Forelimb muscle (tissue), 1 donor: ENCODE data around the gene KLHL3. TPM values are rescaled to one million over a fixed set of nuclear protein-coding genes. Genes with fewer than 3 reads are reported as not detected.

Experiments
- DNase-seq: peaks from one replicate; pipeline ENCODE4 v3.0.0-alpha.2; 2013; ENCODE audit warnings: low read depth
- polyA plus RNA-seq: library from polyadenylated mRNA; unstranded; fragments of 120-200 nt; gene quantifications from one replicate; pipeline ENCODE4 v1.2.1, GENCODE V29; 2013; ENCODE audit not compliant: insufficient read length

The KLHL3 gene
- polyA plus RNA-seq, 1 donor = 4.4 TPM

DNA sequence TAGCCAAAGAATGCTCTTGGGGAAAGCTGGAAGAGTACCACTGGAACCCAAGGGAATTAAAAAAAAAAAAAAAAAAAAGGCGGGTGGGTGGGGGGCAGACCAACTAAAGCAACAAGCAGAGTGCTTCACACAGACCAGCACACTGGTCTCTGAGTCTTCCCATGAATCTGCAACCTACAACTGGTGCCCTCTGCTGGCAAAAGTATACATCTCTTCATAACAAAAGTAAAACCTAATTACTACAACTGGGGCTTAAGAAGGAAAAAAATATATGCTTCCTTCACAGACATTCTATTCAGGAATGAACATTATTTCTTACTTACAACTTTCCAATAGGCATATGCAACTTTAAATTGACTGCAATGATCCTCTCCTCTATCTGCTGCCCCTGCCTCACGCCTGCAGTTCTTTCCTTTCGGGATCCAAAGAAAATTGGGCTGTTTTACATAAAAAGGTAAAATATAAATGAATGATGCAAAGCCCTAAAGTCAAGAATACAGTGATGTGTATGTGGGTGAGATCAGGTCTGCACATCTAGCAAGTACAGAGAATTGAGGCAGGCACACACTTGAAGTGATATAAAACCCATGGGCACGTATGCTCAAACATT lies 7.2 kb upstream of the KLHL3 start:
- no peak for DNase-seq

DNA sequence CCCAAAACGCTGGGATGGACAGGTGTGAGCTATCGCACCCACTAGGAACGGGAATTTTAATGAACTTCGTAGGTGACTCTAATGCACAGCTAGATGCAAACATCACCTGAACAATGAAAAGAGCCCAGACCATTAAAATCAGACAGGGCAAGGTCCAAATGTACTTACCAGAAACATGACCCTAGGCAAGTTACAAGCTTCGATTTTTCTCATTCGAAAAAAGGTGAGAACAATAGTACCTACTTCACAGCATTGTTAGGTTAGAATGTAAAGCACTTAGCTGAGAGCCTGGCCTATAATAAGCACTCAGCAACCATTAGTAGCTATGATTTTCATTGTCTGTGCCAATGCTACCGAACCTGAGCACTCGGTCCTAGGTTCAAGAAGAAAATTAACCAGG lies 5.8 kb upstream of the KLHL3 start:
- no peak for DNase-seq

DNA sequence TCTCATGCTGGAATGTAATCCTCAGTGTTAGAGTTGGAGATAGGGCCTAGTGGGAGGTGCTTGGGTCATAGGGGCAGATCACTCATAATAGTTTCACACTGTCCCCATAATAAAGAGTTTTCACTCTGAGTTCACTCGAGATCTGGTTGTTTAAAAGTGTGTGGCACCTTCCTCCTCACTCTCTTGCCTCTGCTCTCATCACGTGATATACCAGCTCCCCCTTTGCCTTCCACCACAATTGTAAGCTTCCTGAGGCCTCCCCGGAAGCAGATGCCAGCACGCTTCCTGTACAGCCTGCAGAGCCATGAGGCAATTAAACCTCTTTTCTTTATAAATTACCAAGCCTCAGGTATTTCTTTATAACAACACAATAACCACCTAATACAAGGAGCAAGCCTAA lies 3.8 kb upstream of the KLHL3 start:
- no peak for DNase-seq

DNA sequence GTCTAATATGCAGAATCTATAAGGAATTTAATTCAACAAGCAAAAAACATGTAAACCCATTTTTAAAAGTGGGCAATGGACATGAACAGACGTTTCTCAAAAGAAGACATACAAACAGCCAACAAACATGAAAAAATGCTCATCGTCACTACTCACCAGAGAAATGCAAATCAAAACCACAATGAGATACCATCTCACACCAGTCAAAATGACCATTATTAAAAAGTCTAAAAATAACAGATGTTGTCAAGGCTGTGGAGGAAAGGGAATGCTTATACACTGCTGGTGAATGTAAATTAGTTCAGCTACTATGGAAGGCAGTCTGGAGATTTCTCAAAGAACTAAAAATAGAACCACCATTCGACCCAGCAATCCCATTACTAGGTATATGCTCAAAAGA lies 3.1 kb upstream of the KLHL3 start:
- DNase-seq = no peak

DNA sequence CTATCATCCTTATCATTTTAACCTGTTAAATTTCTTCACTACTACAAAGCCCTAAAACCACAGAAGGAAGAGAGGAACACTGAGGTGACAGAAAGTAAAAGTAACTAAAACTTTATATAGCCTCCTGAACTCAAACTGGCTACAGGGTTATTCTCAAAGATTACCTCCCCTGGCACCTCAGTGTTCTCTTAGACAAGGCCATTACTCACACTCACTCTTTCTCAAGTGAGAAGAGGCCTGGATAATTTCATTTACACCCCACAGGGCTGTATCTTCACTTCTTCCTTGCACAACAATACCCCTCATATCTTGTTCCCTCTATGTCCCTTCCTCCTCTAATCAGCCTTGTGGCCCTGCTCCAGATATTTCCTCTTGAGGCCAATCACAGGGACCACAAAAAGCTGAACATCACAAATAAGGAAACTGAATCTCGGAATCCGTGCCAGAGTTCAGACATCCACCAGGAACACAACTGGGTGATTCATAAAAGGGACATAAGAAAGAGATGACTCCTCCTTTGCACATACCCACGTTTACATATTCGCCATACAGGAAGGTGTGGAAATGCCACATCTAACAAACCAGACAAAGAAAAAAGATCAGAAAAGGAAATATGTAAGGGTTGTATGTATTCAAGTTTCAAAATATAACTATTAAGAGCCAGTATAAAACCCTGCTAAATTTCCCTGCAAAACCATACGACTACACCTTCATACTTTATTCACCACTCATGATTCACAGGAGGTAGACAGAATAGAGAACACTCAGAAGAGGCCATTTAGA lies 1.7 kb upstream of the KLHL3 start:
- no peak for DNase-seq

DNA sequence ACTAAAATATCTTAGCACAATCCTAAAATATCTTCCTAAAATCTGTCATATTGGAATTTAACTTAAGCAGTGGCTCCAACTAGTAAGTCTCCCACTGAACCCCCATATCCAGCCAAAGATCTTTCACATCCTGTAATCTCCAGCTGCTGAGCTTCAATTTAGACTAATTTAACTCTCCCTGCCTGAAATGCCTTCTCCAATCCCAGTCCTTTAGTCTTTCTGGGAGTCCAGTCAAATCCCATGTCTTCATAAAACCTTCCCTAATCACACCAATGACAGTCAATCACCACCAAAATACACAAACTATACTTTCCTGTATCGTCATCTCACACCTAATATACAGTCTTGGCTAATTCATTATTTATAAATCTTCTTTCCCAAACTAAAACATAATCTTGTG lies 607 bp upstream of the KLHL3 start:
- DNase-seq = no peak

DNA sequence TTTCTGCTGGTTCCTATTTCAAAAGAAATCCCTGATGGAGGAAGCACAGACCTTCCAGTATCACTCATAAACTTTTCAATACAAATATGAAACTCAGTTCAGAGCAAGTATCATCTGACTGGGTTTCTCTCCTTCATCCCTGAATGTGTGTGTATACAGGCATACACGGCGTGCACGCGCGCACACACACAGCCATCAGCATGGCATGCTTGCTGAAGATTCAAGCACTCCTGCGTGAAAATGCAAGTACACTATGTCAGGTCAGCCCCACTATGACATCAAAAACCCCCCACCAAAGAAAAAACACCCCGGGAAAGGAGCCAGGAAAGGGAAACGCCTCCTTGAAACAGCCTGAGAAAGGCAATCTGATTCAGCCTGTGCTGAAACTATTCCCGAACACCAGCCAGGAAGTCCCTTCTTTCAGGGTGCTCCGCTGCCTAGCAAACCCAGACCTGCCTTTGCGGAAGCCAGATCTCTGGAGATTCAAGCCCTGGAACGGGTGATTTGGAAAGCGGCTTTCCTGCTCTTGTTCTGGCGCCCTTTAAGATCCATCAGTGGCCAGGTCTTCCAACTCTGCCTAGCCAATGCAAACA lies 831 bp downstream of the KLHL3 start:
- DNase-seq = no peak

DNA sequence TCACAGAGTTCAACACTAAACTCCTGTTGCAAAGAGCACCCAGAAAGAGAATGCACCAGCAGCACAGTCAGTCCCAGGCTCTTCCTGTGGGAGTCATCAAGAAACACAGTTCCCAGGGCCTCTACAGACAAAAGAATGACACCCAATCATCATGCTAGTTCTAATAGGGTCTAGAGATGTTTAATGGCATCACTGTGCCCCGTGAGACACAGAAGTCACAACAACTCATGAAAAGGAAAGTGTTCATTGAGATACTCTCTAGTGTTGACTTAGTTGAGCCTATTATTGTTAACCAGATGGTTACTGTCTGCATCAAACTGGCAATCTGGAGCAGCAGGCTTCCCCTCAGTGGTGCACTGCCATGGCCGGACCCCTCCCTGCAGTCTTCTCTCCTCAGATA lies 1.6 kb downstream of the KLHL3 start:
- no peak for DNase-seq

DNA sequence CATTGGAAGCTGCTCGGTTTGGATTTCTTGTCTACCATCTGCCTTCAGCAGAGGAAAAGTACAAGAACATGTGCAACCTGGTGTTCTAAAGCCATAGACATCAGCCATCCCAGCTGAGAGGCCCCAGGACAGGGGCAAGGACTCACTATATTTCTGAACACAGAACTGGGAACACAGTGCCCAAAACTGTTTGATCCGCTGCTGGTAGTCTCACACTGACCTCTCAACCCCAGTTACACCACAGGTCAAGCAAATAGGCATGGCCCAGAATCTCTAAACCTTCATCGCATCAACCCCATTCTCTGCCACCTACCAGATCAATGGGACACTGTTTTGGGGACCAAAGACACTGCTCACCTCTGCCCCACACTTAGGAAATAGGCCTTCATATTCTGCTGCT lies 2.0 kb downstream of the KLHL3 start:
- no peak for DNase-seq

DNA sequence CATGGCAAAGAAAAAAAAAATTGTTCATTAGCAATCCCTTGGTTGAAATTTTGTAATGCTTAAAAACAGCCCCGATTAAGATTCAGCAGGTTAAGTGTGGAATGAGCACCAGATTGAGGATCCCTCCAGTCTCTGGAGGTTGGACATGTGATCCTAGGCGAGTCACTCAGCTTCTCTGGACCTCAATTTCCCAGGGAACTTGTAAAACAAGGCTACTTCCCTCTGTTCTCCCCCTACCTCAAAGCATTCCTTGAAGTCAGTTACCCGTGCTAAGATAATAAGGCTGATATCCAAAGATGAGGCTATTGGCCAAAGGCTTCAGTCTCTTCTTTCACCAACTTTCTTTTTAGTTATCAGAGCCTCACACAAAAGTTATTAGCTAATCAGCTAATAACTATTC lies 2.9 kb downstream of the KLHL3 start:
- DNase-seq = no peak

DNA sequence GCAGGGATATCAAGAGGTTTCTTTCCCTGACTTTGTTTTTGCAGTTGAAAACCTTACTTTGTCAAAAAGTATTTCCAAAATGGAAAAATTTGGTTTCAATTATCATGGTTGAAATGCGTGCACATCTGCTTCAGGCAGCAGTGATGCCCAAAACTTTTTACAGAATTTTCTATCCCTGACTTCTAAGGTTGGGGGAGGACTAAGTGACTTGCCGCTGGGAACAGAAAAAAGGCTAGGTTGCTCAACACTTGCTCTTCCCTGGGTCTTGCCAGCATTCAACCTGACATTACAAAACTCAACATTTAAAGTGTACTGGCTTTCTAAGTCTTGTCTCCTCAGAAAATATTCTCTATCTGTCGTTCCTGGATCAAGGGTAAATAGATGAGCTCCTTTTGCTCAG lies 4.7 kb downstream of the KLHL3 start:
- no peak for DNase-seq

DNA sequence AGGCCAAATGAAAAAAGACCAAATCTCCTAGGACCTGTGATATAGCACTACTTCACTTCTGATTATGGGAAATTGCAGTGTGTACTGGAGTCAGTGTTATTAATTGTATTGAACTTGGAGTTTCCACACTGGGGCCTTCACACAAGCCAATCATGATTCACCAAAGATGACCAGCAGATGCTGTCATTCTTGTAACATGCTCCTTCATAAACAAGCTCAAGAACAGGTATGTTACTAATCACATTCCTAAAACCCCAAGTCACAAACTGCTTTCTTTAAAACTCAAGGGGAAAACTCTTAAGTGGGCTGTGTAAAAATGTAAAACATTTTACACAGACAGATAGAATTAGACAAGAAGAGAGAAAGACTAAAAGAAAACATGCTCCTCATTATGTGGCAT lies 5.6 kb downstream of the KLHL3 start:
- no peak for DNase-seq

DNA sequence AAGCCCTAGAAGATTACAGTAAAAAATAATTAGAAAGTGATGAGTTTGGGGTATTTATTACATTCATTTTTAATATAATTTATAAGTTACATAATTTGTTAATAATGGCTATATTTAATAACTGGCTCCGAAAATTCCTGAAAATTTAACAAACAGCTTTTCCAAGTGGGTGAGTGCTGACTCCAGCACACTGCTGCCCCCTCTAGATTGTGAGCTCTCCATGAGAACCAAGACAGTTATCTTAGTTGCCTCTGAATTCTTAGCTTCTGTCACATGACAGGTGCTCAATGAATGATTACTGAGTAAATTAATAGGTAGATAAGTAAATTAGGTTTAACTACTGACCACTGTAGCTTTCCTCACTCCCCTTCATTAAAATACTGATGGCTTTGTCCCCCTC lies 7.8 kb downstream of the KLHL3 start:
- DNase-seq = no peak

DNA sequence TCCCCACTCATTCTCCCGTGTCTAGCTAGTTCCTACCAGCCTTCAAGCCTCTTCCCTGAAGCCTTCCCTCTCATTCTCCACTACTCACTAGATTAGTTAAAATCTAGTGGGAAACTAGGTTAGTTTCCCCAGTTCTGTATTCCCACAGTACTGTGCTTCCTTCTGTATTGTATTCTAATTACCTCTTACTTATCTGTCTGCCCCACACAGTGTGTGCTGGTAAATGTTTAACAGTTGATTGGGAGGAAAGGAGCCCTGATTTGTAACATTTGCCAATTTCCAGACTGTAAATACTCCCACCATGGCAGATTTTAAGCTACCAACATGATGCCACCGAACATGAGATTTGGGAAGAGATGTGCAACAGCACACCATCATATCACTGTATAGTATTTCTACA lies 8.3 kb downstream of the KLHL3 start:
- no peak for DNase-seq

DNA sequence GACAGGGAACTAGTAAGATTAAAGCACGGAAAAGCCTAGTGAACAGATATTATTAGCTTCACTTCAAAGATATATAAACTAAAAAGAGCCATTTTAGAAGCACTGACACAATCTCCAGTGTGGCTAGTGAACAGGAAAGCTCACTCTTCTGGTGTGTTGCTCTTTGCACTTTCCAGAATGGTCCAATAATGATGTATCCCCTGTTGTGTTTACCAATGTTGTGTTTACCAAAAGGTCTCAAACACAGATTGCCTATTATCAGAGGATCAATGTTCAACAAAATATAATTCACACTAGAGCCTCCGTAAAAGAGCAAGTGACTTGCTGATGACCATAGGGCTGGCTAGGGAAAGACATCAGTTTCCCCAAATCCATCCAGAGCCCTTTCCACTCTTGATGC lies 11.6 kb downstream of the KLHL3 start:
- no peak for DNase-seq

DNA sequence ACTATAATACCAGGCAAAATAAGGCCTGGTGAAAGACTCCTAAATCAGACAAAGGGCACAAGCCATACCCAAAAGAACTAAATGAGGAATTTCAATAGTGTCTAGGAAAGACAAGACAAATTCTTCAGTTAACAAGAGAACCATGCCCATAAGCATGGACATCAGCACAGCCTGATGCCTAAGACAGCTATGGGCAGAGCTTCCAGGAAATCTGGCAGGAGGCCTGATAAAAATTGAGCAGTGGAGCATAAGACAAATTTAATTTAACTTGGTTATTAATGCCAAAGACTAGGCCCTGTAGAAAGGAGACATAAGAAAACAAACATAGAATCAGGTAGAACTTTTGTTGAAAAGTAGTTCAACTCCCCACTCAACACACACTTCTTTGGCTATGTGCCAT lies 17.3 kb downstream of the KLHL3 start:
- no peak for DNase-seq

DNA sequence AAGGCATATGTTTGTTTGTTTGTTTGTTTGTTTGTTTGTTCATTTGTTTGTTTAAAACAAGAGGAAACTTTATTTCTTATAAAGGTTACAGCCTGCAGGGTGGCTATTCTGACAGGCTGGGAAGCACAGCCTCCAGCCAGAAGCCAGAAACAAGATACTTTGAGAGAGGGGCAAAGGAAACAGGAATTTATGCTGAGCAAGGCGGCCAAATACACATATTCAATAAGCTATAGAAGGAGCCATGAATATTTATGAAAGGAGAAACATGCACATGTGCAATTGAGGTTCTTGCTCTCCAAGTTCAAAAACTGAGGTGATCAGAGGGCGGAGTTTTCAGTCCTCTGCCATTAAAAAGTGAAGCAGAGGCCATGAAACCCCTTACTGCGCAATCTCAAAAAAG lies 19.6 kb downstream of the KLHL3 start:
- DNase-seq = no peak

DNA sequence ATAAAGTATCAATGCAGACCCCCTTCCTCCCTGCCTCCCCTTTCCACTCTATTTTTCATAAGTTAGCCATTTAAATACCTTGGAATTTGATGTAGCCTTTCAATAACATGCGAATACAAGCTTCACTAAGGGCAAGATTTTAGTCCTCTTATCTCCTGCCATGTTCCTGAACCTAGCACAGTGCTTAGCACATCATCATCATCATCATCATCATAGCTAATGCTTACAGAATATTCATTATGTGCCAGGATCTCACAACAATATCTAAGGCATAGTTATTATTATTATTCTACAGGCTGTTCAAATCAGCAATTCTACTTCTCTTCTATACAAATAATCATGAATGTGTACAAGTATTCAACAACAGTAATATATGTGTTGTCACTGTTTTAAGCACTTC lies 20.4 kb downstream of the KLHL3 start:
- DNase-seq = no peak

DNA sequence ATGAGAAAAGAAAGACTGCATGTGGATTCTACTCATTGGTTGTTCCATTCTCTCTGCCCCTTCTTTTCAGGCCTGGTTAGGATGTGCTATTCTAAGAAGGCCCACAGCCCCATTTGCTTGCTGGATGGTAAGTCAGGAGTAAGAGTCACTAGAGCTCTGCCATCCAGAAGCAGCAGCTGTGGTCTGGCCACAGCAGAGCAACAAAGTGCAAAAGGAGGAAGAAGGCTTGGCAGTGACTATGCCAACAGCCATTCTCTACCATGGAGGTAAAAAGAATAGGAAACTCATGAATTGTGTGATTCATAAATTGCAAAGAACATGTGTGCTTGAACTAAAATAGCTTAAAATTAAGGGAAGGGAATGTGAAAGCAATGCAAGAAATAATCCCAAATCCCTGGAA lies 20.9 kb downstream of the KLHL3 start:
- no peak for DNase-seq

DNA sequence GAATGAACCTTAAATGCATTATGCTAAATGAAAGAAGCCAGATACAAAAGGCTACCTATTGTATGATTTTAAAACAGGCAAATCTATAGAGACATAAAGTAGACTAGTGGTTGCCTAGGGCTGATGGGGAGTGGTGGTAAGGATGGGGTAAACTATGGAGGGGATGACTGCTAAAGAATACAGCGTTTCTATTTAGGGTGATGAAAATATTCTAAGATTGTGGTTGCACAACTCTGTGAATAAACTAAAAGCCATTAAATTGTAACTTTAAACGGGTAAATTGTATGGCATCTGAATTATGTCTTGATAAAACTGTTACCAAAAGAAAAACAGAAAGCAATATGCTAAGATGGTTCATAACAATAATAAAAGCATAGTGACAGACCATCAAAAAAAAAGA lies 21.4 kb downstream of the KLHL3 start:
- DNase-seq = no peak

DNA sequence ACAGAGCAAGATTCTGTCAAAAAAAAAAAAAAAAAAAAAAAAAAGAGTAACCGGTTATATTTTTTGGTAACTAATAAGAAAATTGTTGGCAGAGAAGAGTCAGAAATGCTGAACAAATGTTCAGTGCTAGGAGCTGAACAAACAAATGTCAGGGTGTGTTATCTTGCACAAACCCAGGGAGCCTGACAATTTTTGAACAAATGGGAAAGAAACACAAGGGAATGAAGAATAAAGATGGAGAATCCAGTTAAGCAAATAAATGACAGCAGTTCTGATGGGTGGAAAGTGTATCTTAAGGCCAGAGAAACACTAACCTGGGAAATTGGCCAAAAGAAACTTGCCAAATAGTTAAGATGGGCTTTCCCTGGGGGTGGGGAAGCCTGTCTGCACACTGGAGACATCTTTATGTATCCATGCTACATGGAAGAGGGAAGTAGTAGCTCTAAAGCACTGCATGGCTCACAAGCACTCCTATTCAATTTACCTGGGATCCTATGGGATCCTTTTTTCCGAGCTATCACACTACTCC lies 23.7 kb downstream of the KLHL3 start:
- DNase-seq = no peak

DNA sequence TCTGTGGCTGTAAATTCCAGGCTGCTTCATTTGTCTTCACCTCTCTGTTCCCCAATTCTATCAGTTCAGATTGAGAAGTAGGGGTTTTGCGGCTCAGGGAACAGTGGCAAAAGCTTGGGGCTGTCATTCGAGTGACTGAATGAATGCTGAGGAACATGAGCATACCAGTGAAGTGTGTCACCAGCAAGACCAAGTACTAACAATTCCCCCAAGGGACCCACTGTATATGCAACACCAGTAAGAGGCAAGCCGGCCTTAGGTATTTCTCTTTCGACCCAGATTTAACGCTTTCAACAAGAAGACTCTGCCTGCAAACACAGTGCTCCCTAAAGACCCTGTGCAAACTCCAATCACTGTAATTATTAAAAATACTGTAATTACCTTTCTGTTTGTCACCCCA lies 25.8 kb downstream of the KLHL3 start:
- no peak for DNase-seq
